ENCODE measurements around the gene NTPCR.

GRCh38 chr1:232943679-232944252 lies 6.6 kb upstream of the NTPCR start:
- TF ChIP-seq CTCF (conservative IDR thresholded peaks at IDR 0.05): no peak
- TF ChIP-seq ZFX (IDR thresholded peaks at IDR 0.05): no peak

All from C4-2B (cell line).